HG02884 (cell line): Measurements from ENCODE around the gene NR2C2AP.
"Not testable (repeated sequence)": the region's sequence is repeated elsewhere in the genome, so short reads cannot be mapped to it uniquely, and the experiment has no call there.

Experiments used
- ATAC-seq: cut with Tn5 transposase; IDR thresholded peaks from one replicate; pipeline ENCODE4 v1.9.1; 2021; ENCODE audit warnings: mild to moderate bottlenecking, moderate library complexity; ENCODE audit not compliant: unreplicated experiment

Gene NR2C2AP

DNA sequence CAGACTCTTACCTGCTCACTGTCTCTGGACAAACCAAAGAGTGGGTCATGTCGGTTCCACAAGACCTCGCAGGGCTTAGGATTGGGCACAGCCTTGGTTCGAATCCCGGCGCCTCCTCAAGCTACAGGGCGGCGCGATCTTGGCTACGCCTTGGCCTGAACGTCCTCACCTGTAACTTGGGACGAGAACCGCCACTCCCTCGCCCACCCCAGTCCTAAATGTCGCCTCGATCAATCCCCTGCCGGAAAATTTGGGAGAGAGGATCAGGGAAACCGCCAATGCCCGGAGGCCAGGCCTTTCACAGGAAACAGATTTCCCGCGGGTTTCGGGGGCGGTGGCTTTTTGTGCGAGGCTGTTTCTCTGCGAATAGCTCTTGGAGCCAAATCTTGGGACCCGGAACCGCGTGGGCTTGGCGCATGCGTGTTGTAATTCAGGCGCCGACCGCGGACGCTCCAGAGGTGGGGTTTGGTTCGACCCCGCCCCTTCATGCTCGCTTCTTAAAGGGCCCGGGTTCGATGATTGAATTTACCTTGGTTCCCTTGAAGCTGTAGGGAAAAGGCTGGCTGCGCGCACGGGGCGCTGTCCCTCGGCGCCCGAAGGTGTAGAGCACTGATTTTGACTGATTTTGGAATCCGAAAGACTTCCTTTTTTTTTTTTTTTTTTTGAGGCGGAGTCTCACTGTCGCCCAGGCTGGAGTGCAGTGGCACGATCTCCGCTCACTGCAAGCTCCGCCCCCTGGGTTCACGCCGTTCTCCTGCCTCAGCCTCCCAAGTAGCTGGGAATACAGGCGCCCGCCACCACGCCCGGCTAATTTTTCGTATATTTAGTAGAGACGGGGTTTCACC is at the start of gene NR2C2AP:
TSS of gene NR2C2AP (minus strand) at position 403 of the 845 bp plus-strand sequence. CDS start at position 49, 354 bp downstream.
- ATAC-seq = peak; percentile 77

DNA sequence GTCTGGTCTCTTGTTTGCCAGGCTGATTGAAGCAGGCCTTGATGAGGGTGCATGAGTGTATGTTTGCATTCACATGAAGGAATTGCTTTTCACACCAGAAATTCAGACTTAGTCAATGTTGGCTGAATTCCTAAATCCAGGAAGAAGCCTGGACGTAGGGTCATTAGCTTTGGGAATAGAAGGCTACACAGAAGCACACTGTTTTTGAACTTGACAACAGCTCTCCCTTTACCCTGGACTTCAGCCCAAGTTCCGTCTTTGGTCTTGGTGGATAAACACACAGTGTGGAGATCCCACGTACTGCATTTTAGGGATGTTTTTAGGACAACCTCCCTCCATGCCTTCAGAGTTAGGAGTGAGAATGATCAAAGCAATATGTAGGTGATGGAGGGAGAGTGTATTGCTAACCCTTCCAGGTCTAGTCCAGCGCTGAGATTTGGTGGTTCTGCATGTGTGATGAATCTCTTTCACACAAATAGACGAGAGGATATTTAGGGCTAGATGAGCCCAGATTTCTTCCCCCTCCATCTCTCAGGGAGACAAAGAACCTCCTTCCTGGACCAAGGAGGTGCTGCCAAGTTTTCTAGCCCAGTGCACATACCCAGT is 47.1 kb upstream of the NR2C2AP start:
- ATAC-seq = no peak

- no peak for ATAC-seq
Observed at GRCh38 chr19:19240476-19240875, 37.3 kb upstream of the NR2C2AP start.

DNA sequence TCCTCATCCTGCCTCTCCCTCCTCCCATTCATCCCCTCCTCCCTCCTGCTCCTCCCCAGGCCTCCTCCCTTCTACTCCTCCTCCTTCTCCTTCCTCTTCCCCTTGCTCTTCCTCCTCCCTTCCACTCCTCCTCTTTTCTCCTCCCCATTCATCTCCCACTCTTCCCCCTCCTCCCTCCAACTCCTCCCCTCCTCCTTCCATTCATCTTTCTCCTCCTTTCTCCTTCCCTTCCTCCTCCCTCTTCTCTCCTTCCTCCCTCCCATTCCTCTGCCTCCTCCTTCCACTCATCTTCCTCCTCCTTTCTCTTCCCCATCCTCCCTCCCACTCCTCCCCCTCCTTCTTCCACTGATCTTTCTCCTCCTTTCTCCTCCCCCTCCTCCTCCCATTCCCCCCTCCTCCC is 36.5 kb upstream of the NR2C2AP start:
- ATAC-seq = no peak

DNA sequence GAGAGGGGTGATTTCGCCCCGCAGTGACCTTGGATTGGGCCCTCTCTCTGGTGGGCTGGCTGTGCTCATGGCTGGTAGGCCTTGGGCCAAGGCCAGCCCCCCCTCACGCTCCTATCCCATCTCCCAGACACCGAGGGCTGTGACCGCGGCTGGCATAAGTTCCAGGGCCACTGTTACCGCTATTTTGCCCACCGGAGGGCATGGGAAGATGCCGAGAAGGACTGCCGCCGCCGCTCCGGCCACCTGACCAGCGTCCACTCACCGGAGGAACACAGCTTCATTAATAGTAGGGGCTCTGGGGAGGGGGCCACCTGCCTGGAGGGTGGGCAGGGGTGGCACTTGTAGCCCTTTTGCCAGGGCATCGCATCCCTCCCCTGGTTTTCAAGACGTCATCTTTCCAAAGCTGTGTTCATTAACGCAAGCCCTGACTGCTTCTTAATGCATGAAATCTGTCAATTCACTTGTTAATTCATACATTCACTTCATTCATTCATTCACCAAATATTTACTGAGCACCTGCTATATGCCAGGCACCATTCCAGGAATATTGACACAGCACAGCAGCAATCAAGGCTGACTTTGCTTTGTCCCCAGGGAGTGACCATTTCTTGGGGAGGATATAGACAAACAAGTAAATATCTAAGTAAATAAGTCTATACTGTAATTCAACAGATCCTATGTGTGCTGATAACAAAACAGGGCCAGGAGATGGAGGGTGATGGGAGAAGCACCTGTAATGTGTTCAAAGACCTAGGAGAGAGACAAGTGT is 35.1 kb upstream of the NR2C2AP start:
- no peak for ATAC-seq

DNA sequence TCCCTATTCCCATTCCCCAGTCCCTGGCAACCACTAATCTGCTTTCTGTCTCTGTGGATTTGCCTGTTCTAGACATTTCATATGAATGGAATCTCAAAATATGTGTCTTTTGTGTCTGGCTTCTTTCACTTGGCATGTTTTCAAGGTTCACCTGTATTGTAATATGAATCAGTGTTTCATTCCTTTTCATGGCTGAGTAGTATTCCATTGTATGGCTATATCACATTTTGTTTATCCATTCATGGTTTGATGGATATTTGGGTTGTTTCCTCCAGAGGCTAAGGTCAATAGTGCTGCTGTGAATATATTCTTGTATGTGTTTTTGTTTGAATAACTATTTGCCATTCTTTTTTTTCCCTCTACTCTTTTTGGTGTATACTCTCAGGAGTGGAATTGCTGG is 33.0 kb upstream of the NR2C2AP start:
- no peak for ATAC-seq

GRCh38 chr19:19234220-19234816 is 31.1 kb upstream of the NR2C2AP start:
- no peak for ATAC-seq

- no peak for ATAC-seq
Observed at GRCh38 chr19:19232261-19232721, 29.1 kb upstream of the NR2C2AP start.

- ATAC-seq = no peak
Observed at GRCh38 chr19:19230999-19231398, 27.8 kb upstream of the NR2C2AP start.

- no peak for ATAC-seq
Observed at GRCh38 chr19:19229701-19230100, 26.5 kb upstream of the NR2C2AP start.

DNA sequence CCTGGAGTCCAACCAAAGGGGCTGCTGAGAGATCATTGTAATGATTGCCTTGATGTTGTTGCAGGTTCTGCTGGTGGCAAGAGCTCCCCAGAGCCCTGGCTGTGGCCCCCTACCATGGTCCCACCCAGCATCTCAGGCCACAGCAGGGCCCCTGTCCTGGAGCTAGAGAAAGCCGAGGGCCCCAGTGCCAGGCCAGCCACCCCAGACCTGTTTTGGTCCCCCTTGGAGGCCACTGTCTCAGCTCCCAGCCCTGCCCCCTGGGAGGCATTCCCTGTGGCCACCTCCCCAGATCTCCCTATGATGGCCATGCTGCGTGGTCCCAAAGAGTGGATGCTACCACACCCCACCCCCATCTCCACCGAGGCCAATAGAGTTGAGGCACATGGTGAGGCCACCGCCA is 24.0 kb upstream of the NR2C2AP start:
- no peak for ATAC-seq

- ATAC-seq = no peak
Observed at GRCh38 chr19:19226663-19227062, 23.4 kb upstream of the NR2C2AP start.

DNA sequence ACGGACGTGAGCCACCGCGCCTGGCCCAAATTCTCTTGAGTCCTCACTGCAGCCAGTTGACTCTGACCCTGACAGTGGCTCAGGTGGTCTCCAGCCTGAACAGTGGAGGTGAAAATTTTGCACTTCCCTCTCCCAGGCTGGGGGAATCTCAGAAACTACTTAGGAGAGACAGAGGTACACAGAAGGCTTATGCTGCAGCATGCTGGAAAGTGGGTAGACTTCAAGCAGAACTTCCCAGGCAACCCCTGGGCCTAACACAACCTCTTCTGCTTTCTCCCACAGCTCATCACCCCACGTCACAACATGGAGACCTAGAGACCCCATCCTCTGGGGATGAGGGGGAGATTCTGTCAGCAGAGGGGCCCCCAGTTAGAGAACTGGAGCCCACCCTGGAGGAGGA is 23.0 kb upstream of the NR2C2AP start:
- ATAC-seq = no peak

DNA sequence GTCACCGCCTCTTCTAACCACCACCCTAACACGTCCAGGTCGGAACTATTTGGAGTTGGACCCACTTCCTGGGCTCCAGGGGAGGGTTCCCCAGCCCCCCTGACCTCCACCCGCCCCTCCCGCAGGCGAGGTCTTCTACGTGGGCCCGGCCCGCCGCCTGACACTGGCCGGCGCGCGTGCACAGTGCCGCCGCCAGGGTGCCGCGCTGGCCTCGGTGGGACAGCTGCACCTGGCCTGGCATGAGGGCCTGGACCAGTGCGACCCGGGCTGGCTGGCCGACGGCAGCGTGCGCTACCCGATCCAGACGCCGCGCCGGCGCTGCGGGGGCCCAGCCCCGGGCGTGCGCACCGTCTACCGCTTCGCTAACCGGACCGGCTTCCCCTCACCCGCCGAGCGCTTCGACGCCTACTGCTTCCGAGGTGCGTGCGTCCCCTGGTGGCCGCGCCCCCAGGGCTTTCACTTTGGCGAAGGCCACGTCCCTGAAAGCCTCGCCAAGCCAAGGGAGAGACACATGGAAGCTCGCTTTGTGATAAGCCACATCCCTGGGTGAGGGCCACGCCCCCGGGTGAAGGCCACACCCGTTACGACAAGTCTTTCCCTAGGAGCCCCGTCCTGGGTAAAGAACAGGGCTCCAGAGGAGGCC is 21.8 kb upstream of the NR2C2AP start:
- peak; percentile 47 for ATAC-seq

GRCh38 chr19:19224150-19224851 is 21.1 kb upstream of the NR2C2AP start:
- no peak for ATAC-seq

GRCh38 chr19:19223636-19224035 is 20.4 kb upstream of the NR2C2AP start:
- ATAC-seq = no peak

GRCh38 chr19:19223060-19223459 is 19.8 kb upstream of the NR2C2AP start:
- ATAC-seq = no peak

GRCh38 chr19:19221000-19221399 is 17.8 kb upstream of the NR2C2AP start:
- not testable (repeated sequence) for ATAC-seq

DNA sequence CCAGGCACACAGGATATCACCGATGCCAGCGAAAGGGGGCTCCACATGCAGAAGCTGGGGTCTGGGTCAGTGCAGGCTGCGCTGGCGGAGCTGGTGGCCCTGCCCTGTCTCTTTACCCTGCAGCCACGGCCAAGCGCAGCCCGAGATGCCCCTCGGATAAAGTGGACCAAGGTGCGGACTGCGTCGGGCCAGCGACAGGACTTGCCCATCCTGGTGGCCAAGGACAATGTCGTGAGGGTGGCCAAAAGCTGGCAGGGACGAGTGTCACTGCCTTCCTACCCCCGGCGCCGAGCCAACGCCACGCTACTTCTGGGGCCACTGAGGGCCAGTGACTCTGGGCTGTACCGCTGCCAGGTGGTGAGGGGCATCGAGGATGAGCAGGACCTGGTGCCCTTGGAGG is 15.7 kb upstream of the NR2C2AP start:
- ATAC-seq = no peak

DNA sequence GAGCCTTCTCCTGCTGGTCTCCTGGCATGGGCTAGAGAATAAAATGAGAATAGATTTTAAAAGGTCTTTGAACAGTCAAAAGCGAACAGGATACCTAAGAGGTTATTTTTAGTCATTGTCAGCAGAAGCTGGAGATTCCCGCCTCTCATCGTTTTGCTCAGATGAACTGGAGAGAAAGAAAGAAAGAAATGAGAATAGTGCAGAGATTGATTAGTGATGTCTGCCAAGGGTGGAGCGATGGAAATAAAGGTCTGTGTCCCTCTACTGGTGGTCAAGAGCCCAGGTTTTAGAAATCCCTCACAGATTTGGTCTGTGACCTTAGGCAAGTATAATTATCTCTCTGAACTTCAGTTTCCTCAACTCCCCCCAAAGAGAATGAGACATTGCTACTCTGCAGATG is 13.9 kb upstream of the NR2C2AP start:
- no peak for ATAC-seq
